ENCODE data around the gene PARN. TPM values are rescaled to one million over a fixed set of nuclear protein-coding genes. Genes with fewer than 3 reads are reported as not detected.

PARN gene
- total RNA-seq, 1 experiment from 2014 or later, result 56.2 TPM

DNA sequence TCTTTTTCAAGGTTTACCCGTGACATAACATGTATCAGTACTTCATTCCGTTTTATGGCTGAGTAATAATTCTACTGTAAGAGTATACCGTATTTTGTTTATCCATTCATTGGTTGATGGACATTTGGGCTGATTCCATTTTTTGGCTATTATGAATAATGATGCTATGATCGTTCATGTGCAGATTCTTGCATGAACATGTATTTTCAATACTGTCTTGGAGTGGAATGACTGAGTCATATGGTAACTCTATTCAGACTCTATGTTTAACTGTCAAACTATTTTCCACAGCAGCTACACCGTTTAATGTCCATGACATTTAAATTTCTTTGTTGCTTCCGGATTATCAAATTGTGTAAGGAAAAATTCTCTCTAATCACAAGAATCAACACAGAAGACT, 20.6 kb upstream of the PARN start:
- Histone ChIP-seq H3K27ac (ENCODE audit: insufficient read length, low read depth, low read length) (no peak overlapping the region), H4K5ac (ENCODE audit: insufficient read length, low read depth, low read length) (no peak overlapping the region), H2BK120ac (ENCODE audit: low read depth, low read length, poor library complexity, severe bottlenecking) (no peak overlapping the region), H3K27me3 (ENCODE audit: insufficient read depth, low read length) (no peaks in the 10 kb centered on the region), H4K20me1 (ENCODE audit: control insufficient read depth, insufficient read depth, insufficient read length) (no peaks in the 10 kb centered on the region), H2BK12ac (ENCODE audit: insufficient read length, low read depth, low read length) (no peak overlapping the region), H3K9me3 (ENCODE audit: control insufficient read depth, low read depth, low read length) (no peaks in the 10 kb centered on the region), H3K4me1 (ENCODE audit: insufficient read depth, low read length) (no peaks in the 10 kb centered on the region), H4K91ac (ENCODE audit: insufficient read length, low read depth, low read length) (no peak overlapping the region), H3K18ac (ENCODE audit: insufficient read length, low read depth, low read length) (no peak overlapping the region), H3T11ph (ENCODE audit: low read length) (no peak overlapping the region), H3K79me2 (ENCODE audit: insufficient read depth, low read length) (no peaks in the 10 kb centered on the region), H3K23ac (ENCODE audit: insufficient read length, low read depth, low read length) (no peak overlapping the region), H2AFZ (ENCODE audit: low read length) (no peak overlapping the region), H3K14ac (ENCODE audit: insufficient read depth, low read length) (no peak overlapping the region), H3K79me1 (ENCODE audit: insufficient read depth, low read depth, low read length, poor library complexity, severe bottlenecking) (no peaks in the 10 kb centered on the region), H3K4me2 (ENCODE audit: insufficient read depth, insufficient read length, low read length) (no peak overlapping the region), H3K9ac (ENCODE audit: extremely low read depth, insufficient read length, low read length) (no peak overlapping the region), H4K8ac (replicated peaks; ENCODE audit: insufficient read length, low read depth, low read length) (no peak overlapping the region), H2AK5ac (ENCODE audit: insufficient read length, low read length) (no peak overlapping the region), H2BK5ac (ENCODE audit: insufficient read length, low read length) (no peak overlapping the region), H2BK20ac (ENCODE audit: low read depth, low read length, poor library complexity, severe bottlenecking) (no peak overlapping the region), H3K23me2 (ENCODE audit: insufficient read length, low read depth, low read length, poor library complexity, severe bottlenecking) (no peaks in the 10 kb centered on the region), H3K56ac (ENCODE audit: insufficient read length, low read depth, low read length) (no peak overlapping the region), H3K4ac (ENCODE audit: low read depth, low read length) (no peak overlapping the region), H2BK15ac (ENCODE audit: low read depth, low read length) (no peak overlapping the region)
- H3K4me3 Mint-ChIP-seq, result no peak overlapping the region
- no peak for DNase-seq
- H3K4me1 Mint-ChIP-seq, result no peaks in the 10 kb centered on the region
- no peaks in the 10 kb centered on the region; a peak in 1 of 5 replicates for H3K9me3 Mint-ChIP-seq
- H3K27ac Mint-ChIP-seq, result 0 out of 7 replicates have a peak overlapping the region, but pooled peaks of 1 of the 3 experiments have one; percentile 6
- H3K27me3 Mint-ChIP-seq (ENCODE audit: low read depth), result no peaks in the 10 kb centered on the region
- peaks cover 33 to 76% (median 69%) of the 10 kb centered on the region in 3 experiments for H3K36me3 Mint-ChIP-seq (ENCODE audit: insufficient read depth in 1 of 3, low read depth in 3 of 3)
- WGBS (ENCODE audit: extremely low coverage, insufficient read length, low lambda C conversion rate), result no CpG with 5 or more reads among the region's 6 CpGs
- TF ChIP-seq, protein P1, sequence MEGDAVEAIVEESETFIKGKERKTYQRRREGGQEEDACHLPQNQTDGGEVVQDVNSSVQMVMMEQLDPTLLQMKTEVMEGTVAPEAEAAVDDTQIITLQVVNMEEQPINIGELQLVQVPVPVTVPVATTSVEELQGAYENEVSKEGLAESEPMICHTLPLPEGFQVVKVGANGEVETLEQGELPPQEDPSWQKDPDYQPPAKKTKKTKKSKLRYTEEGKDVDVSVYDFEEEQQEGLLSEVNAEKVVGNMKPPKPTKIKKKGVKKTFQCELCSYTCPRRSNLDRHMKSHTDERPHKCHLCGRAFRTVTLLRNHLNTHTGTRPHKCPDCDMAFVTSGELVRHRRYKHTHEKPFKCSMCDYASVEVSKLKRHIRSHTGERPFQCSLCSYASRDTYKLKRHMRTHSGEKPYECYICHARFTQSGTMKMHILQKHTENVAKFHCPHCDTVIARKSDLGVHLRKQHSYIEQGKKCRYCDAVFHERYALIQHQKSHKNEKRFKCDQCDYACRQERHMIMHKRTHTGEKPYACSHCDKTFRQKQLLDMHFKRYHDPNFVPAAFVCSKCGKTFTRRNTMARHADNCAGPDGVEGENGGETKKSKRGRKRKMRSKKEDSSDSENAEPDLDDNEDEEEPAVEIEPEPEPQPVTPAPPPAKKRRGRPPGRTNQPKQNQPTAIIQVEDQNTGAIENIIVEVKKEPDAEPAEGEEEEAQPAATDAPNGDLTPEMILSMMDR (conservative IDR thresholded peaks at IDR 0.05), result no peak
